ENCODE results near the gene ZNF282. TPM values are rescaled to one million over a fixed set of nuclear protein-coding genes. Genes with fewer than 3 reads are reported as not detected.
"Not testable (repeated sequence)": the region's sequence is repeated elsewhere in the genome, so short reads cannot be mapped to it uniquely, and the experiment has no call there.

Gene ZNF282
- total RNA-seq, 3 donors from 2014 or later, result 22.0 to 32.4 (median 28.1) TPM

GRCh38 chr7:149241696-149242095 is 46.4 kb downstream of the ZNF282 start:
- no peaks in the 10 kb centered on the region for H3K36me3 ChIP-seq (ENCODE audit: low read depth)
- intact Hi-C loops (cut with DNase I, micrococcal nuclease), result no loop called here
- H3K9me3 ChIP-seq, result no peaks in the 10 kb centered on the region
- ATAC-seq (peak; percentile 18), DNase-seq (no peak)
- H3K4me3 ChIP-seq, result no peak overlapping the region
- peaks cover 10% of the 10 kb centered on the region for H3K4me1 ChIP-seq (ENCODE audit: low read depth)
- TF ChIP-seq, protein P1, sequence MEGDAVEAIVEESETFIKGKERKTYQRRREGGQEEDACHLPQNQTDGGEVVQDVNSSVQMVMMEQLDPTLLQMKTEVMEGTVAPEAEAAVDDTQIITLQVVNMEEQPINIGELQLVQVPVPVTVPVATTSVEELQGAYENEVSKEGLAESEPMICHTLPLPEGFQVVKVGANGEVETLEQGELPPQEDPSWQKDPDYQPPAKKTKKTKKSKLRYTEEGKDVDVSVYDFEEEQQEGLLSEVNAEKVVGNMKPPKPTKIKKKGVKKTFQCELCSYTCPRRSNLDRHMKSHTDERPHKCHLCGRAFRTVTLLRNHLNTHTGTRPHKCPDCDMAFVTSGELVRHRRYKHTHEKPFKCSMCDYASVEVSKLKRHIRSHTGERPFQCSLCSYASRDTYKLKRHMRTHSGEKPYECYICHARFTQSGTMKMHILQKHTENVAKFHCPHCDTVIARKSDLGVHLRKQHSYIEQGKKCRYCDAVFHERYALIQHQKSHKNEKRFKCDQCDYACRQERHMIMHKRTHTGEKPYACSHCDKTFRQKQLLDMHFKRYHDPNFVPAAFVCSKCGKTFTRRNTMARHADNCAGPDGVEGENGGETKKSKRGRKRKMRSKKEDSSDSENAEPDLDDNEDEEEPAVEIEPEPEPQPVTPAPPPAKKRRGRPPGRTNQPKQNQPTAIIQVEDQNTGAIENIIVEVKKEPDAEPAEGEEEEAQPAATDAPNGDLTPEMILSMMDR (IDR thresholded peaks at IDR 0.05), result no peak

DNA sequence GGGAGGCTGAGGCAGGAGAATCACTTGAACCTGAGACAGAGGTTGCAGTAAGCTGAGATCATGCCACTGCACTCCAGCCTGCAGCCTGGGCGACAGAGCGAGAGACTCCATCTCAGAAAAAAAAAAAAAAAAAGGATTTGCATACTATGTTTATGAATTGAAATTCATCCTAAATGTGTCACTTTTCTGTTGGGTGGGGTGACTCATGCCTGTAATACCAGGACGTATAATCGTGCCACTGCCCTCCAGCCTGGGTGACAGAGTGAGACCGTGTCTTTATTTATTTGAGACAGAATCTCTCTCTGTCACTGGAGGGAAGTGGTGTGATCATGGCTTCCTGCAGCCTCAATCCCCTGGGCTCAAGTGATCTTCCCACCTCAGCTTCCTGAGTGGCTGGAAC is 49.9 kb downstream of the ZNF282 start:
- H3K4me1 ChIP-seq (ENCODE audit: low read depth), result peaks cover 8% of the 10 kb centered on the region
- TF ChIP-seq, protein P1 (IDR thresholded peaks at IDR 0.05), result no peak
- no peak for DNase-seq
- no peak for ATAC-seq
- H3K36me3 ChIP-seq (ENCODE audit: low read depth), result no peaks in the 10 kb centered on the region
- intact Hi-C loops (cut with DNase I, micrococcal nuclease), result no loop called here
- H3K4me3 ChIP-seq, result no peak overlapping the region
- H3K9me3 ChIP-seq, result no peaks in the 10 kb centered on the region

- TF ChIP-seq, protein P1 (IDR thresholded peaks at IDR 0.05), result no peak
- ATAC-seq, result no peak
Measured at GRCh38 chr7:149245744-149246143, 50.4 kb downstream of the ZNF282 start.

DNA sequence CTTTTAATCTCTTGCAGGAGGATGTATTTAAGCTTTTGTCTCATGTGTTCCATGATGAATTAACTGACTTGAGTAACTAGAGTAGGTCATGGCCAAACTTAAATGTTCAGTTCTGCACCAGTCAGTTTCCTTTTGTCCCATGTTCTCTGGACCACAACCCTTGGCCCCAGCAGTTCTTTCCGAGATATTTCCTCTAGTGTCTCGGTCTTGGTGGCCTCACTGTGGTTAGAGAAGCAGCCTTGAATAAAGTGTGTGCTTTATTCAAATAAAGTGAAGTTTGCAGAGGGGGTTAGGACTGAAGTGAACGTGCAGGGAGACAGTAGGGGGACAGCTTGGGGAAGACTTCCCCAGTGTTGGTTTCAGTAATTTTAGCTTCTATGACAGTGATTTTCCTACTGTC is 53.4 kb downstream of the ZNF282 start:
- Histone ChIP-seq H3K4me1 (ENCODE audit: low read depth) (no peaks in the 10 kb centered on the region), H3K4me3 (no peak overlapping the region), H3K36me3 (ENCODE audit: low read depth) (peaks cover under 1% of the 10 kb centered on the region), H3K9me3 (no peaks in the 10 kb centered on the region)
- no peak for ATAC-seq
- DNase-seq, result no peak
- intact Hi-C loops (cut with DNase I, micrococcal nuclease), result no loop called here
- TF ChIP-seq, protein P1 (IDR thresholded peaks at IDR 0.05), result no peak

More at GRCh38 chr7:149245744-149246143, 50.4 kb downstream of the ZNF282 start:
- no peak for DNase-seq
- intact Hi-C loops (cut with DNase I, micrococcal nuclease), result no loop called here
- Histone ChIP-seq H3K36me3 (ENCODE audit: low read depth) (no peaks in the 10 kb centered on the region), H3K9me3 (no peaks in the 10 kb centered on the region), H3K4me3 (no peak overlapping the region), H3K4me1 (ENCODE audit: low read depth) (peaks cover 3% of the 10 kb centered on the region)

DNA sequence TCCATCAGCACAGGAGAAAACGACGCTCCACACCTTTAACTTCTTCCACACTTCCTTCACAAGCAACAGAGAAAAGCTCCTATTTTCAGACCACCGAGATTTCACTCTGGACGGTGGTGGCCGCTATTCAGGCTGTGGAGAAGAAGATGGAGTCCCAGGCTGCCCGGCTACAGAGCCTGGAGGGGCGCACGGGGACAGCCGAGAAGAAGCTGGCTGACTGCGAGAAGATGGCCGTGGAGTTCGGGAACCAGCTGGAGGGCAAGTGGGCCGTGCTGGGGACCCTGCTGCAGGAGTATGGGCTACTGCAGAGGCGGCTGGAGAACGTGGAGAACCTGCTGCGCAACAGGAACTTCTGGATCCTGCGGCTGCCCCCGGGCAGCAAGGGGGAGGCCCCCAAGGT is 54.8 kb downstream of the ZNF282 start:
- intact Hi-C loops (cut with DNase I, micrococcal nuclease), result not testable (repeated sequence)

DNA sequence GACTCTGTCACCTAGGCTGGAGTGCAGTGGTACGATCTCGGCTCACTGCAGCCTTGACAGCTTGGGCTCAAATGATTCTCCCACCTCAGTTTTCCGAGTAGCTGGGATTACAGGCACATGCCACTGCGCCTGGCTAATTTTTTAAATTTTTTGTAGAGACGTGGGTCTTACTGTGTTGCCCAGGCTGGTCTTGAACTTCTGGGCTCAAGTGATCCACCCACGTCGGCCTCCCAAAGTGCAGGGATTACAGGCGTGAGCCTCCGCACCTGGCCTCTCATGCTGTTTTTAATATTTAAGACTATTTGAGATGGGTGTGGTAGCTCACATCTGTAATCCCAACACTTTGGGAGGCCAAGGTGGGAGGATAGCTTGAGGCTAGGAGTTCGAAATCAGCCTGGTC is 56.2 kb downstream of the ZNF282 start:
- ATAC-seq; DNase-seq; intact Hi-C loops (cut with DNase I, micrococcal nuclease); H3K4me1 ChIP-seq (ENCODE audit: low read depth); H3K36me3 ChIP-seq (ENCODE audit: low read depth); H3K9me3 ChIP-seq; H3K4me3 ChIP-seq: not testable (repeated sequence)

More for the DNA sequence above, 54.8 kb downstream of the ZNF282 start:
- not testable (repeated sequence) for H3K36me3 ChIP-seq (ENCODE audit: low read depth); H3K9me3 ChIP-seq; H3K4me1 ChIP-seq (ENCODE audit: low read depth); ATAC-seq; DNase-seq; H3K4me3 ChIP-seq

DNA sequence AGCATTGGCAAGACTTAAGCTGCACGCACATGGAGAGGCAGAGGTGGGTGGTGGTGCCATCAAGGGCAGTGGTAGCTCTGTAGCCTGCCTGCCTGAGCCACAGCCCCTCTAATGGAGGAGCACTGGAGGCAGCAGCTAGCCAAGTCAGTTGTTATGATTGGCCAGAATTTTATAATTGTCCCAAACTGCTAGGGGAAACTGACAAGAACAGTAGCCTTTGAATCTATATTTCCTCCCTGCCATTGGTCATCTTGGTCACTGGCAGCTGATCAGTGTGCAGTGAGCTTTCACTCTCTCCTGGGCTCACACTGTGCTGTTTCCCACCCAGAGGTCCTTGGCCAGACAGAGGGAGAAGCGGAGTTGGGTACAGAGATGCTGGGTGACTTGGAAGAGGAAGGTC is 57.0 kb downstream of the ZNF282 start:
- Histone ChIP-seq H3K9me3 (no peaks in the 10 kb centered on the region), H3K36me3 (ENCODE audit: low read depth) (peaks cover 7% of the 10 kb centered on the region), H3K4me3 (no peak overlapping the region), H3K4me1 (ENCODE audit: low read depth) (no peaks in the 10 kb centered on the region)
- ATAC-seq, result no peak
- intact Hi-C loops (cut with DNase I, micrococcal nuclease), result no loop called here
- no peak for DNase-seq
- TF ChIP-seq, protein P1 (IDR thresholded peaks at IDR 0.05), result no peak

Measured in mucosa of descending colon (tissue), 3 donors.